Activated gamma-delta T cell (primary cell): ENCODE measurements around the gene PTGS2.
"Not testable (repeated sequence)": the region's sequence is repeated elsewhere in the genome, so short reads cannot be mapped to it uniquely, and the experiment has no call there.

ENCODE experiments used
- DNase-seq: peaks from one replicate; lab custom pipeline; 2025; lab: John Stamatoyannopoulos, UW

The PTGS2 gene

GRCh38 chr1:186670297-186671135 lies 9.7 kb downstream of the PTGS2 start:
- DNase-seq, result no peak

GRCh38 chr1:186669784-186670183 lies 10.4 kb downstream of the PTGS2 start:
- DNase-seq, result not testable (repeated sequence)

GRCh38 chr1:186664217-186664616 lies 16.0 kb downstream of the PTGS2 start:
- DNase-seq, result not testable (repeated sequence)

- DNase-seq, result no peak
Measured at GRCh38 chr1:186662752-186663151, 17.5 kb downstream of the PTGS2 start.

GRCh38 chr1:186659890-186660341 lies 20.3 kb downstream of the PTGS2 start:
- no peak for DNase-seq

GRCh38 chr1:186658999-186659398 lies 21.2 kb downstream of the PTGS2 start:
- no peak for DNase-seq

GRCh38 chr1:186657481-186657880 lies 22.7 kb downstream of the PTGS2 start:
- no peak for DNase-seq

- no peak for DNase-seq
Measured at GRCh38 chr1:186655876-186656275, 24.3 kb downstream of the PTGS2 start.

GRCh38 chr1:186654741-186655140 lies 25.5 kb downstream of the PTGS2 start:
- no peak for DNase-seq

GRCh38 chr1:186653312-186653711 lies 26.9 kb downstream of the PTGS2 start:
- no peak for DNase-seq

GRCh38 chr1:186648613-186649012 lies 31.6 kb downstream of the PTGS2 start:
- no peak for DNase-seq

GRCh38 chr1:186647985-186648384 lies 32.2 kb downstream of the PTGS2 start:
- DNase-seq, result not testable (repeated sequence)

GRCh38 chr1:186643614-186644013 lies 36.6 kb downstream of the PTGS2 start:
- no peak for DNase-seq

- not testable (repeated sequence) for DNase-seq
Measured at GRCh38 chr1:186637567-186637966, 42.7 kb downstream of the PTGS2 start.

GRCh38 chr1:186636786-186637185 lies 43.4 kb downstream of the PTGS2 start:
- DNase-seq, result no peak

- DNase-seq, result no peak
Measured at GRCh38 chr1:186634511-186634910, 45.7 kb downstream of the PTGS2 start.

- no peak for DNase-seq
Measured at GRCh38 chr1:186633116-186633515, 47.1 kb downstream of the PTGS2 start.

GRCh38 chr1:186629341-186629740 lies 50.9 kb downstream of the PTGS2 start:
- DNase-seq, result no peak

- DNase-seq, result no peak
Measured at GRCh38 chr1:186628910-186629309, 51.3 kb downstream of the PTGS2 start.

GRCh38 chr1:186627019-186627418 lies 53.2 kb downstream of the PTGS2 start:
- DNase-seq, result no peak

GRCh38 chr1:186626356-186626932 lies 53.8 kb downstream of the PTGS2 start:
- no peak for DNase-seq

GRCh38 chr1:186623551-186623950 lies 56.7 kb downstream of the PTGS2 start:
- no peak for DNase-seq
